Osteoblast (primary cell): ENCODE data around the gene BRAT1. TPM values are rescaled to one million over a fixed set of nuclear protein-coding genes. Genes with fewer than 3 reads are reported as not detected.

Experiments
- DNase-seq: peaks from one replicate; pipeline ENCODE4 v3.0.0; 2011; ENCODE audit warnings: low spot score, mixed read lengths; ENCODE audit not compliant: insufficient read length; ENCODE audit errors: missing footprints
- H2AFZ ChIP-seq: 2 replicates; pipeline ENCODE4 v1.6.0; 2011; ENCODE audit warnings: mild to moderate bottlenecking, low read length
- H3K27ac ChIP-seq: 2 replicates; pipeline ENCODE4 v1.5.1; 2011; ENCODE audit warnings: mild to moderate bottlenecking, low read depth, low read length, moderate library complexity
- H3K27me3 ChIP-seq: 2 replicates; pipeline ENCODE4 v1.6.0; 2012; ENCODE audit warnings: mild to moderate bottlenecking, control low read depth, inconsistent platforms, low read length, moderate library complexity; ENCODE audit not compliant: insufficient read depth
- H3K36me3 ChIP-seq: 2 replicates; pipeline ENCODE4 v1.5.1; 2011; ENCODE audit warnings: mild to moderate bottlenecking, low read length, control low read depth, moderate library complexity; ENCODE audit not compliant: insufficient read depth
- H3K4me1 ChIP-seq: 2 replicates; pipeline ENCODE4 v1.5.1; 2011; ENCODE audit warnings: mild to moderate bottlenecking, low read length, control low read depth, moderate library complexity; ENCODE audit not compliant: insufficient read depth
- H3K4me2 ChIP-seq: 2 replicates; pipeline ENCODE4 v1.6.0; 2011; ENCODE audit warnings: mild to moderate bottlenecking, low read length; ENCODE audit not compliant: insufficient read depth
- H3K4me3 ChIP-seq: fragments of 200-600 bp; sonication (generic); 3 replicates; pipeline ENCODE4 v1.5.1; 2012; ENCODE audit warnings: mild to moderate bottlenecking, low read length, inconsistent platforms; ENCODE audit not compliant: insufficient read depth
- H3K79me2 ChIP-seq: 2 replicates; pipeline ENCODE4 v1.6.0; 2012; ENCODE audit warnings: mild to moderate bottlenecking, low read length, control low read depth, inconsistent platforms; ENCODE audit not compliant: insufficient read depth
- H3K9me3 ChIP-seq: 2 replicates; pipeline ENCODE4 v1.5.1; 2011; ENCODE audit warnings: low read depth, low read length, control low read depth
- H4K20me1 ChIP-seq: 2 replicates; pipeline ENCODE4 v1.6.0; 2012; ENCODE audit warnings: mild to moderate bottlenecking, low read length, control low read depth; ENCODE audit not compliant: insufficient read depth
- total RNA-seq: library from RNA; depleted of rRNA; stranded (reverse); fragments of >200 nt; gene quantifications from 2 replicates; pipeline ENCODE4 v1.2.3, GENCODE V29; 2012
- TF ChIP-seq, protein P1 (sequence below): IDR thresholded peaks from 2 replicates; pipeline ENCODE4 v1.5.1; 2011; ENCODE audit warnings: mild to moderate bottlenecking, low read depth, low read length, moderate library complexity; ENCODE audit errors: extremely low read depth

The BRAT1 gene
- total RNA-seq, 1 donor, result 28.2 TPM

DNA sequence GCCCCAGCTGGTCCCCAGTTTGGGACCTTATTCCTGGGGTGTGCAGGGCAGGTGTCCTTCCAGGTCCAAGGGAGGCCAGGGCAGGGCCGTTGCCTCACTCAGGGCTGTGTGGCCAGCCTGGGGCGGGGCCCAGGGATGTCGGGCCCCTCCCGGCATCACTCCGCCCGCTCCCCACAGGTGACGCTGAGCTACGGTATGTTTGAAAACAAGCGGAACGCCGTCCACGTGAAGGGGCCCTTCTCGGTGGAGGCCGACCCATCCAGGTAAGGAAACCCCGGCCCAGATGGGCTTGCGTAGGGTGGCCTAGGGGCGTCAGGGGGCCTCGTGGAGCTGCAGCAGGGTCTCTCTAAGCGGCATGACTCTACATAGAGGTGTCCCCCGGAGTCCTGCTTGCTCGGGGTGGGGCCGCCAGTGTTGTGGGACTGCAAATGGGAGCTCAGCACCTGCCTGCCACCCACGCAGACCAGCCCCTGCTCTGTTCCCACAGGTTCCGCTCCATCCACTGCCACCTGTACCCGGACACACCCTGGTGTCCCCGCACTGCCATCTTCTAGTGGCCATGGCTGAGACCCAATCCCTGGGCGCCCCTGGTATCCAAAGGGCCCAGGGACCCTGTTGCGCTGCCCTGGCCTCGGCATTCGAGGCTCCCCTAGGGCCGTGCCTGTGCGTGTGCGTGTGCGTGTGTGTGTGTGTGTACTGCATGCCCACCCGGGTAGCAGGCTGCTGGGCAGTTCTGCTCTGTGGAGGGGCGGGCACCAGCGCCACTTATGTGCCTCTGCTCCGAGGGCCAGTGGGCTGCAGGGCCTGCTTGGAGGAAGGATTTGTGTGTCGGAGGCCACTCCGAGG, 28.4 kb downstream of the BRAT1 start:
- Histone ChIP-seq H4K20me1 (peaks cover 49% of the 10 kb centered on the region), H3K27ac (no peak overlapping the region), H3K79me2 (peaks cover 18% of the 10 kb centered on the region), H2AFZ (no peak overlapping the region), H3K27me3 (no peaks in the 10 kb centered on the region), H3K36me3 (peaks cover 22% of the 10 kb centered on the region), H3K4me3 (no peak overlapping the region), H3K4me2 (no peak overlapping the region), H3K9me3 (no peaks in the 10 kb centered on the region), H3K4me1 (peaks cover 61% of the 10 kb centered on the region)
- TF ChIP-seq, protein P1, sequence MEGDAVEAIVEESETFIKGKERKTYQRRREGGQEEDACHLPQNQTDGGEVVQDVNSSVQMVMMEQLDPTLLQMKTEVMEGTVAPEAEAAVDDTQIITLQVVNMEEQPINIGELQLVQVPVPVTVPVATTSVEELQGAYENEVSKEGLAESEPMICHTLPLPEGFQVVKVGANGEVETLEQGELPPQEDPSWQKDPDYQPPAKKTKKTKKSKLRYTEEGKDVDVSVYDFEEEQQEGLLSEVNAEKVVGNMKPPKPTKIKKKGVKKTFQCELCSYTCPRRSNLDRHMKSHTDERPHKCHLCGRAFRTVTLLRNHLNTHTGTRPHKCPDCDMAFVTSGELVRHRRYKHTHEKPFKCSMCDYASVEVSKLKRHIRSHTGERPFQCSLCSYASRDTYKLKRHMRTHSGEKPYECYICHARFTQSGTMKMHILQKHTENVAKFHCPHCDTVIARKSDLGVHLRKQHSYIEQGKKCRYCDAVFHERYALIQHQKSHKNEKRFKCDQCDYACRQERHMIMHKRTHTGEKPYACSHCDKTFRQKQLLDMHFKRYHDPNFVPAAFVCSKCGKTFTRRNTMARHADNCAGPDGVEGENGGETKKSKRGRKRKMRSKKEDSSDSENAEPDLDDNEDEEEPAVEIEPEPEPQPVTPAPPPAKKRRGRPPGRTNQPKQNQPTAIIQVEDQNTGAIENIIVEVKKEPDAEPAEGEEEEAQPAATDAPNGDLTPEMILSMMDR, result no peak
- no peak for DNase-seq

DNA sequence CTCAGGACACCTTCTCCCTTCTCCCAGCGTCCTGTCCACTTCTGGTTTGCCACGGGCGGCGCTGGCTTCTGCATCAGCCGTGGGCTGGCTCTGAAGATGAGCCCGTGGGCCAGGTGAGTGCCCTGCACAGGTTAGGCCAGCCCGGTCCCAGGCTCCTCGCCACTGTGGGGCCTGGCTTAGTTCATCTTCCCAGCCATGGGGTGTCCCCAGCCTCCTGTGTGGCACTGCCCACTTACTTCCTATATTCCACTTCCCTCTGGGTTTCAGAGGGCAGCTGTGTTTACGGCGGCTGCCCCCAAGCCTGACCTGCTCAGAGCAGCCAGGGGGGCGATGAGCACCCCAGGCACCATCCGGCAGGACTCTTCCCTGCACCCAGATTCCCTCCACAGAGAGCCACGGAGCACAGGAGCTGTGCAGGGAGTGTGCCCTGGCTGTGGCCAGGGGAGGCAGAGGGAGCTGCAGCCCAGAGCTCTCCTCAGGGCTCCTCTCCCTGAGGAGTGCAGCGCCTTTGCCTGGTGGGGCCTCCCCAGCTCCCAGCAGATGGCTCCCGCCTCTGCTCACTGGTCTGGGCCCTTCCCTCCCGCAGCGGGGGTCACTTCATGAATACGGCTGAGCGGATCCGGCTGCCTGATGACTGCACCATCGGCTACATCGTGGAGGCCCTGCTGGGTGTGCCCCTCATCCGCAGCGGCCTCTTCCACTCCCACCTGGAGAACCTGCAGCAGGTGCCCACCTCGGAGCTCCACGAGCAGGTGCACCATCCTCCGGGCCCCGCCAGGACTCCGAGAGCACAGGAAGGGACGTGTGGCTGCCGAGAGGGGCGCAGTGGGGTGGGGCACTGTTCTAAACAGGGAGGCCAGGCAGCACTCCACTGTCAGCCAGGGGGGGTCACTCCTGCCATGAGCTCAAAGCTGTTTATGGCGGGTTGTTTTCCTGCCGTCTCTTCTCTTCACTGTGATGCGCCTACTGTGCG, 29.4 kb downstream of the BRAT1 start:
- no peaks in the 10 kb centered on the region for H3K9me3 ChIP-seq
- peaks cover 22% of the 10 kb centered on the region for H3K36me3 ChIP-seq
- H3K27ac ChIP-seq, result no peak overlapping the region
- peaks cover 55% of the 10 kb centered on the region for H4K20me1 ChIP-seq
- TF ChIP-seq, protein P1, result no peak
- H2AFZ ChIP-seq, result no peak overlapping the region
- H3K4me3 ChIP-seq, result no peak overlapping the region
- no peaks in the 10 kb centered on the region for H3K27me3 ChIP-seq
- no peak overlapping the region for H3K4me2 ChIP-seq
- peaks cover 65% of the 10 kb centered on the region for H3K4me1 ChIP-seq
- no peak for DNase-seq
- peaks cover 27% of the 10 kb centered on the region for H3K79me2 ChIP-seq

DNA sequence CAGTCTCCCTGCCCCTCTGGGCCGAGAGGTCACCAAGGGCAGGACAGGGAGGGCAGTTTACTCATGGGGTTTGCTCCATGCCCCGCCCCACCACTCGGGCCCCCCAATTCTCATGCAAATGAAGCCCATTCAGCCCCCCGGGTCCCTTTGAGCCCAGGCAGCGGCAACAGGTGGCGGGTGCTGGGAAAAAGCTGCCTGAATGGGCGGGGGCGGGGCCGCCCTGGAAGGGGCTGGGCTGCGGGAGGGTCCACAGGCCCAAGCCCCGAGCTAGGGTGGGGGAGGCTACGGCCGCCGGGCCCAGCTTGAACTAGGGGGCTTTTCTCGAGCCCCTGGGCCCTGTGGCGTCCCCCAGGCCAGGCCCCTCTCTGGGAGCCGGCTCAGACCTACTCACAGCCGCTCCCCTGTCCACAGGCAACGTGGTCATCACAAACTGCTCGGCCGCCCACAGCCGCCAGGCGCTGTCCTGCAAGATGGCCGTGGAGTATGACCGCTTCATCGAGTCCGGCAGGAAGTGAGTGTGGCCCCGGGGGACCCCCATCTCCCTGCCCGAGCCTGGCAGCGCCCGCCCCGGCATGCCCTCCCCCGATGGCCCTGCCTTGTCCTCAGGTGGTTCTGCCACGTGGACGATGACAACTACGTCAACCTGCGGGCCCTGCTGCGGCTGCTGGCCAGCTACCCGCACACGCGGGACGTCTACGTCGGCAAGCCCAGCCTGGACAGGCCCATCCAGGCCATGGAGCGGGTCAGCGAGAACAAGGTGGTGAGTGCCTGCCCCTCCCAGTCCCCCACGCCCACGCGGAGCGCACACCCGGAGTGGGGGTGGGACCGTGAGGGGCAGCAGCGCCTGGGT, 30.3 kb downstream of the BRAT1 start:
- Histone ChIP-seq H3K27me3 (no peaks in the 10 kb centered on the region), H3K27ac (no peak overlapping the region), H2AFZ (no peak overlapping the region), H3K79me2 (peaks cover 36% of the 10 kb centered on the region), H4K20me1 (peaks cover 61% of the 10 kb centered on the region), H3K36me3 (peaks cover 22% of the 10 kb centered on the region), H3K4me2 (no peak overlapping the region), H3K9me3 (no peaks in the 10 kb centered on the region), H3K4me3 (no peak overlapping the region), H3K4me1 (peaks cover 56% of the 10 kb centered on the region)
- DNase-seq, result no peak
- TF ChIP-seq, protein P1, result no peak
